H4 (cell line): Measurements from ENCODE around the gene CADPS2. TPM values are rescaled to one million over a fixed set of nuclear protein-coding genes. Genes with fewer than 3 reads are reported as not detected.
"Not testable (repeated sequence)": the region's sequence is repeated elsewhere in the genome, so short reads cannot be mapped to it uniquely, and the experiment has no call there.

ENCODE experiments used
- DNase-seq: peaks from one replicate; pipeline ENCODE4 v3.0.0-alpha.2; 2015; ENCODE audit warnings: low spot score
- total RNA-seq: library from RNA; depleted of rRNA; stranded (reverse); fragments of >200 nt; shearing (Covaris generic); gene quantifications from 2 replicates; pipeline ENCODE4 v1.2.3, GENCODE V29; 2014; rRNA removed

Gene CADPS2
- total RNA-seq, 1 experiment from 2014 or later, result 23.3 TPM

- DNase-seq, result no peak
These were observed 587.6 kb downstream of the CADPS2 start for GRCh38 chr7:122298618-122299017.

GRCh38 chr7:122298131-122298530 is 588.1 kb downstream of the CADPS2 start:
- DNase-seq, result no peak

- no peak for DNase-seq
These were observed 595.1 kb downstream of the CADPS2 start for GRCh38 chr7:122291189-122291588.

GRCh38 chr7:122290476-122290875 is 595.8 kb downstream of the CADPS2 start:
- no peak for DNase-seq

DNA sequence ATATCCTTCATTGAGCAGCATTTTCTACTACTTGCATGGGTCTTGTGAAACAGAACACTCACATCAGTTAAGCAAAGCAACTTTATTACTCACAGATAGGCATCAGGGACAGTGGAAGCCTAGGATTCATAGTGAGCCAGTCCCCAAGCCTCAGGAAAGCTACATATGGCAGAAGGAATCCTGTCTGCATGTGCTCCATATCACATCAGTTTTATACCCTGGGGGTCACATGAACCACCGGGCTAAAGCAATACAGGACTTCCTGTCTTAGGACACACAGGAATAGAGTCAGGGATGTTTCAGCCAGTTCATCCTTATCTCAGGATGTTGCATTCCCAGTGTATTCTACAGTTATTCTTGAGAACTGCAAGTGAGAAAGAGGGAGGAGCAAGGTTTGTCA is 596.8 kb downstream of the CADPS2 start:
- DNase-seq, result no peak

DNA sequence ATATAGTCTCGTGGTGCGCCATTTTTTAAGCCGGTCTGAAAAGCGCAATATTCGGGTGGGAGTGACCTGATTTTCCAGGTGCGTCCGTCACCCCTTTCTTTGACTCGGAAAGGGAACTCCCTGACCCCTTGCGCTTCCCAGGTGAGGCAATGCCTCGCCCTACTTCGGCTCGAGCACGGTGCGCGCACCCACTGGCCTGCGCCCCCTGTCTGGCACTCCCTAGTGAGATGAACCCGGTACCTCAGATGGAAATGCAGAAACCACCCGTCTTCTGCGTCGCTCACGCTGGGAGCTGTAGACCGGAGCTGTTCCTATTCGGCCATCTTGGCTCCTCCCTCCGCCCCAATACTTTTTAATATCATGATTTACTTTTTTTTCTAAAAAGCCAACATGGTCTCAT is 601.7 kb downstream of the CADPS2 start:
- DNase-seq, result not testable (repeated sequence)

GRCh38 chr7:122273117-122273516 is 613.1 kb downstream of the CADPS2 start:
- no peak for DNase-seq

DNA sequence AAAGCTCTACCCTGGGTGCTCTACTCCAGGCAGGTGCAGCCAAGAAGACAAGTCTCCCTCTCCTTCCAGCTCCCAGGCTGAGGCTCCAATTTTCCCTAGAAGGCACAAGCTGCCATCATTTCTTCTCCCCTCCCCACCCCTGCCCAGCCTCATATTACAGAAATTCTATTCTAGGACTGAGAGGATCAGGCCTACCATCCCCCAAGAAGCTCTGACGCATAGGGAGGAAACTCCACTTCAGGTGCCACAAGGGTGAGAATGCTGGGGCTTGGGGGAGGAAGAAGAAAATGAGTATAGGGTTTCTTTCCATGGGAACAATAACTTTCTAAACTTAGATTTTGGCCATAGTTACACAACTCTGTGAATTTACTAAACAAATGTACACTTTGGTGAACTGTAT is 617.0 kb downstream of the CADPS2 start:
- DNase-seq, result no peak

Other genes with a start within 250 kb of the CADPS2 start
- gene RNF133, start 187.3 kb downstream of the CADPS2 start, total RNA-seq, result not detected in 2 replicates
- 0.14 and 0.86 TPM in 2 replicates for gene RNF148, start 183.5 kb downstream of the CADPS2 start, total RNA-seq
- not detected in 2 replicates for gene TAS2R16, start 109.2 kb upstream of the CADPS2 start, total RNA-seq